Lower leg skin (tissue), 3 donors: ENCODE results near the gene SPRYD7.

Experiments
- POLR2A ChIP-seq, 2 donors: fragments of 450-650 bp; IDR thresholded peaks; one replicate each; pipeline ENCODE4 v1.6.1; 2016 to 2017; ENCODE audit warnings: antibody characterized with exemption in 2 of 2, mild to moderate bottlenecking in 1 of 2, moderate library complexity in 1 of 2
- TF ChIP-seq, protein P1 (sequence below), 3 donors: fragments of 450-650 bp; IDR thresholded peaks; one replicate each; pipeline ENCODE4 v1.5.1; 2016; ENCODE audit warnings: antibody characterized with exemption in 3 of 3, mild to moderate bottlenecking in 3 of 3, moderate library complexity in 2 of 3

DNA sequence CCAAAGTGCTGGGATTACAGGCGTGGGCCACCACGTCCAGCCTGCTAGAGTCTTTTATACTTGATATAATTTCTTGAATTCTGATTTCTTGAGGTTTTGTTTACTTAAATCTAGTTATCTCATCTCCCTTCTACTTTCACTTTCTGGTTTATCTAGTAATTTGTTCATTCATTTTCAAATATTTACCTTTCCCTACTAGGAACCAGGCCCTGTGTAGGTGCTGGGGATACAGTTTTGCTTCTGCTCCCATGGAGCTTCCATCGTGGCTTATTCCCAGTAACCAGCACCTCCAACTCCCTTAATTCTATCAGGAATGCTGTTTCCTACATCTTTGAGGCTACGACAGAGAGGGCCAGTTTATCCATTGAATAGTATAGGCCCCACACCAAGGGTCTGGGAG, 36.6 kb upstream of the SPRYD7 start:
- TF ChIP-seq, protein P1, sequence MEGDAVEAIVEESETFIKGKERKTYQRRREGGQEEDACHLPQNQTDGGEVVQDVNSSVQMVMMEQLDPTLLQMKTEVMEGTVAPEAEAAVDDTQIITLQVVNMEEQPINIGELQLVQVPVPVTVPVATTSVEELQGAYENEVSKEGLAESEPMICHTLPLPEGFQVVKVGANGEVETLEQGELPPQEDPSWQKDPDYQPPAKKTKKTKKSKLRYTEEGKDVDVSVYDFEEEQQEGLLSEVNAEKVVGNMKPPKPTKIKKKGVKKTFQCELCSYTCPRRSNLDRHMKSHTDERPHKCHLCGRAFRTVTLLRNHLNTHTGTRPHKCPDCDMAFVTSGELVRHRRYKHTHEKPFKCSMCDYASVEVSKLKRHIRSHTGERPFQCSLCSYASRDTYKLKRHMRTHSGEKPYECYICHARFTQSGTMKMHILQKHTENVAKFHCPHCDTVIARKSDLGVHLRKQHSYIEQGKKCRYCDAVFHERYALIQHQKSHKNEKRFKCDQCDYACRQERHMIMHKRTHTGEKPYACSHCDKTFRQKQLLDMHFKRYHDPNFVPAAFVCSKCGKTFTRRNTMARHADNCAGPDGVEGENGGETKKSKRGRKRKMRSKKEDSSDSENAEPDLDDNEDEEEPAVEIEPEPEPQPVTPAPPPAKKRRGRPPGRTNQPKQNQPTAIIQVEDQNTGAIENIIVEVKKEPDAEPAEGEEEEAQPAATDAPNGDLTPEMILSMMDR (IDR thresholded peaks at IDR 0.05), result no peak
- no peak for TF ChIP-seq POLR2A (IDR thresholded peaks at IDR 0.05)
